Measurements from ENCODE around the gene KCP.

Gene KCP

DNA sequence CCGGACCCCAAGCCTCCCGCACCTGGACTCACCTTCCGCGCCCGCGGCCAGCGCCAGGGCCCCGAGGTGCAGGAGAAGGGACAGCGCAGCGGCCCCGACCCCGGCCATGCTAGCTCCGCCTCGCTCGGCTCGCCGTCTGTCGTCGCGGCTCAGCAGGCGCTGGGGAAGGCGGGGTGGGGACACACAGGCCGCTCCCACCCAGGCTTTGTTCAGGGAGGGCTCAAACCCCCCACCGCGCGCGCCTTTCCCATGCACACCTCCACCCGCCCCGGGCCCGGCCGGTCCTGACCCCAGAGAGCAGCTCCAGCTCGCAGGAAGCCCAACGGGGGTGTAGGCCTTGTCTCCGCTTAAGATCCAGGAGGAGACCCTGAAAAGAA lies at the start of gene KCP:
TSS of gene KCP (minus strand) at position 141 of the 377 bp plus-strand sequence. CDS start at position 108, 33 bp downstream.
- no peak for DNase-seq (ENCODE audit: extremely low spot score)
- CTCF ChIA-PET, result interaction anchor here (1.8 kb wide), 1 partner anchor 181 kb away, joined by 9 read pairs; no protein-coding TSS in a partner anchor
- TF ChIP-seq NFRKB (IDR thresholded peaks at IDR 0.05) (no peak), ELF4 (IDR thresholded peaks at IDR 0.05) (no peak), FOXK2 (IDR thresholded peaks at IDR 0.05) (no peak), ZNF384 (IDR thresholded peaks at IDR 0.05) (no peak), SUZ12 (IDR thresholded peaks at IDR 0.05) (no peak), FOXM1 (IDR thresholded peaks at IDR 0.05; ENCODE audit: borderline replicate concordance) (no peak), HDGF (IDR thresholded peaks at IDR 0.05; ENCODE audit: borderline replicate concordance) (no peak), LEF1 (IDR thresholded peaks at IDR 0.05; ENCODE audit: borderline replicate concordance) (no peak), SP1 (IDR thresholded peaks at IDR 0.05) (no peak), TARDBP (IDR thresholded peaks at IDR 0.05) (no peak), L3MBTL2 (conservative IDR thresholded peaks at IDR 0.05) (no peak), CTBP1 (IDR thresholded peaks at IDR 0.05; ENCODE audit: borderline replicate concordance) (no peak), ARNT (IDR thresholded peaks at IDR 0.05) (no peak), BHLHE40 (IDR thresholded peaks at IDR 0.05; ENCODE audit: borderline replicate concordance) (no peak)
- TF ChIP-seq, protein P1, sequence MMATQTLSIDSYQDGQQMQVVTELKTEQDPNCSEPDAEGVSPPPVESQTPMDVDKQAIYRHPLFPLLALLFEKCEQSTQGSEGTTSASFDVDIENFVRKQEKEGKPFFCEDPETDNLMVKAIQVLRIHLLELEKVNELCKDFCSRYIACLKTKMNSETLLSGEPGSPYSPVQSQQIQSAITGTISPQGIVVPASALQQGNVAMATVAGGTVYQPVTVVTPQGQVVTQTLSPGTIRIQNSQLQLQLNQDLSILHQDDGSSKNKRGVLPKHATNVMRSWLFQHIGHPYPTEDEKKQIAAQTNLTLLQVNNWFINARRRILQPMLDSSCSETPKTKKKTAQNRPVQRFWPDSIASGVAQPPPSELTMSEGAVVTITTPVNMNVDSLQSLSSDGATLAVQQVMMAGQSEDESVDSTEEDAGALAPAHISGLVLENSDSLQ (IDR thresholded peaks at IDR 0.05), result no peak
- POLR2A ChIA-PET, result no interaction called here

DNA sequence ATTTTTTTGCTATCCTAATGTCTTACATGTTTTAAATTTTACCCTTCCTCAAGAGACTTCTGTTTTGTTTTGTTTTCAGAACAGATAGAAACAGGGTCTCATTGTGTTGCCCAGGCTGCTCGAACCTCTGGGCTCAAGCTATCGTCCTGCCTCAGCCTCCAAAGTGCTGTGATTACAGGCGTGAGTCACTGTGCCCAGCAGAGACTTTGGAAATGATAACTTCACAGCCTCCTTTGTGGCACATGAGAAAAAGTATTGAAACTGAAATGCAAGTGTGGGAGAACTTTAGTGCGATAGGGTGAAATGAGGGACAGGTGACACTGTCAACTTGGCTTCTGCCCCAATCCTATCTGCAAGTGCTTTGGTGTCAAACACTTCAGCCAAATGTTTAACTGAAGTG lies 48.8 kb upstream of the KCP start:
- DNase-seq (ENCODE audit: extremely low spot score), result no peak
- TF ChIP-seq BHLHE40 (IDR thresholded peaks at IDR 0.05; ENCODE audit: borderline replicate concordance) (no peak), ZNF384 (IDR thresholded peaks at IDR 0.05) (no peak), ELF4 (IDR thresholded peaks at IDR 0.05) (no peak), FOXM1 (IDR thresholded peaks at IDR 0.05; ENCODE audit: borderline replicate concordance) (no peak), SP1 (IDR thresholded peaks at IDR 0.05) (no peak), L3MBTL2 (conservative IDR thresholded peaks at IDR 0.05) (no peak), CTBP1 (IDR thresholded peaks at IDR 0.05; ENCODE audit: borderline replicate concordance) (no peak), TARDBP (IDR thresholded peaks at IDR 0.05) (no peak), FOXK2 (IDR thresholded peaks at IDR 0.05) (no peak), HDGF (IDR thresholded peaks at IDR 0.05; ENCODE audit: borderline replicate concordance) (no peak), NFRKB (IDR thresholded peaks at IDR 0.05) (no peak), SUZ12 (IDR thresholded peaks at IDR 0.05) (no peak)
- TF ChIP-seq, protein P1 (IDR thresholded peaks at IDR 0.05), result no peak
- ChIA-PET POLR2A (no interaction called here), CTCF (interaction anchor here (0.9 kb wide), 1 partner anchor 114 kb away, joined by 7 read pairs; no protein-coding TSS in a partner anchor)

GRCh38 chr7:128955981-128956380 lies 45.5 kb upstream of the KCP start:
- DNase-seq (ENCODE audit: extremely low spot score), result no peak
- ChIA-PET CTCF (no interaction called here), POLR2A (no interaction called here)
- TF ChIP-seq LEF1 (IDR thresholded peaks at IDR 0.05; ENCODE audit: borderline replicate concordance), result no peak
- TF ChIP-seq NFRKB (IDR thresholded peaks at IDR 0.05), result no peak
- TF ChIP-seq SUZ12 (IDR thresholded peaks at IDR 0.05), result no peak
- TF ChIP-seq, protein P1 (IDR thresholded peaks at IDR 0.05), result no peak
- TF ChIP-seq FOXA1 (IDR thresholded peaks at IDR 0.05), result no peak
- no peak for TF ChIP-seq TARDBP (IDR thresholded peaks at IDR 0.05)
- TF ChIP-seq ARNT (IDR thresholded peaks at IDR 0.05), result no peak
- no peak for TF ChIP-seq BHLHE40 (IDR thresholded peaks at IDR 0.05; ENCODE audit: borderline replicate concordance)
- no peak for TF ChIP-seq L3MBTL2 (conservative IDR thresholded peaks at IDR 0.05)
- TF ChIP-seq FOXK2 (IDR thresholded peaks at IDR 0.05), result no peak
- no peak for TF ChIP-seq SP1 (IDR thresholded peaks at IDR 0.05)
- TF ChIP-seq HDGF (IDR thresholded peaks at IDR 0.05; ENCODE audit: borderline replicate concordance), result no peak
- no peak for TF ChIP-seq ELF4 (IDR thresholded peaks at IDR 0.05)
- TF ChIP-seq ZNF384 (IDR thresholded peaks at IDR 0.05), result no peak
- TF ChIP-seq FOXM1 (IDR thresholded peaks at IDR 0.05; ENCODE audit: borderline replicate concordance), result no peak
- TF ChIP-seq CTBP1 (IDR thresholded peaks at IDR 0.05; ENCODE audit: borderline replicate concordance), result no peak

DNA sequence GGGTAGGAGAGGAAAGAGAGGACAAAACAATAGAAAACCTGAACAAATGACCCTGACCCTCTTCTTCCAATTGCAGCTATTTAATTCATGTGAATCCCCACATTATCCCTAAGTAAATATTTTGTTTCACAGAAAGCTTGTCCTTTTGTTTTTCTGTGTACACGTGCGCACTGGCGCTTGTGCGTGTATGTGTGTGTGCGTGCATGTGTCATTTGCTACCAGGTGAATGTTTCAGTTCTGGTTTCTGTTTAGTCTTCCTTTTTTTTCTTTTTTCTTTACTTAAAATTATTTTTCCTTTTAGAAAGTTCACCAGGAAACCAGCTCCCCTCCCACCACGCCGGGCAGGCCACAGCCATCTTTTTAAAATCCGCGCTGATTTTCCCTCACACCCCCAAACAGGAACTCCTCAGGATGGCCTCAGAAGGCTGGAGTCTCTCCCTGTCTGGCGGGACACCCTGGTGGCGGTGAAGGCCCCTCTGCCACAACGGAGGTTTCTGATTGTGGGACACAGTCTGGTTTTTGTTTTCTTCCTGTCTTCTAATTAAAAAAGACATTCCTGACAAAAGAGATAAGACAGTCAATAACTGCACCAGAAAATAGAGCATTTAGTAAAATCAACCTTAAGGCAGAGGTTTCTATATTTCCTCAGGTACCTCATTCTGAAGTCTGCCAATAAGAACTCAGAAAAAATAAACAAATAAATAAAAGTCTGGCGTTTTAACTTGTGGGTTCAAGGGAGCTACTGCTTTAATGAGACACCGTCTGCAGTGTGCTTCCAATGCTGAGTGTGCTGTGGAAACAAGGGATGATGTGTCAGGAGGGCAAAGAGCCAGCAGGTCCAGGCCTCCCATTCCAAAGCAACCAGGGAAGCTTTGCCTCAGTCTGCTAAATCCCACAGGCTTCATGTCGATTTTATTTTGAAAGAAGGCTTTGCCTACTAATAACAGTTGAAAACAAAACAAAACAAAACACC lies 44.6 kb upstream of the KCP start:
- POLR2A ChIA-PET, result no interaction called here
- CTCF ChIA-PET, result no interaction called here
- TF ChIP-seq SUZ12 (IDR thresholded peaks at IDR 0.05) (no peak), ELF4 (IDR thresholded peaks at IDR 0.05) (no peak), SP1 (IDR thresholded peaks at IDR 0.05) (no peak)
- no peak for DNase-seq (ENCODE audit: extremely low spot score)

DNA sequence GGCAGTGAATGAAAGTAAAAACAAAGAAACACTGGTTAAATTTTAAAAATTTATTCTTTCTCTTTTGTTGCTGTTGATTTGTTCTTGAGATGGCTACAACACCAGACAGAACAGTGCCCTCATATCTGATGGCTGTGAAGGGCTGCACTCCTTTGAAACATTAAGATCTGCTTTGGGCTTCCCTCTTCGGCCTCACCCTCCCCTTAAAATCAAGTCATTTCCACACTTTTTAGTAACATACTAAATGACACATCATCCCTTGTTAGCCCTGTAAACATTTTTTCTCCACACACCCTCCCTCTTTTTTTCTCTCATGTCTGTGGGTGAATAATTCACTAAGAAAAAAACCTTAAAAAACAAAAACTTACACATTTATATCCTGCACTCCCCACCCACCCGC lies 43.6 kb upstream of the KCP start:
- POLR2A ChIA-PET, result no interaction called here
- TF ChIP-seq CTBP1 (IDR thresholded peaks at IDR 0.05; ENCODE audit: borderline replicate concordance), result no peak
- TF ChIP-seq LEF1 (IDR thresholded peaks at IDR 0.05; ENCODE audit: borderline replicate concordance), result no peak
- TF ChIP-seq FOXM1 (IDR thresholded peaks at IDR 0.05; ENCODE audit: borderline replicate concordance), result no peak
- no peak for TF ChIP-seq ARNT (IDR thresholded peaks at IDR 0.05)
- no peak for TF ChIP-seq HDGF (IDR thresholded peaks at IDR 0.05; ENCODE audit: borderline replicate concordance)
- TF ChIP-seq FOXK2 (IDR thresholded peaks at IDR 0.05), result no peak
- no peak for TF ChIP-seq SP1 (IDR thresholded peaks at IDR 0.05)
- TF ChIP-seq ZNF384 (IDR thresholded peaks at IDR 0.05), result no peak
- CTCF ChIA-PET, result interaction anchor here (1.3 kb wide), 1 partner anchor 137 kb away, joined by 7 read pairs; no protein-coding TSS in a partner anchor

GRCh38 chr7:128951296-128951695 lies 40.8 kb upstream of the KCP start:
- no peak for TF ChIP-seq L3MBTL2 (conservative IDR thresholded peaks at IDR 0.05)
- no peak for TF ChIP-seq NFRKB (IDR thresholded peaks at IDR 0.05)
- no peak for TF ChIP-seq LEF1 (IDR thresholded peaks at IDR 0.05; ENCODE audit: borderline replicate concordance)
- TF ChIP-seq FOXM1 (IDR thresholded peaks at IDR 0.05; ENCODE audit: borderline replicate concordance), result no peak
- no peak for TF ChIP-seq FOXK2 (IDR thresholded peaks at IDR 0.05)
- TF ChIP-seq HDGF (IDR thresholded peaks at IDR 0.05; ENCODE audit: borderline replicate concordance), result no peak
- TF ChIP-seq ARNT (IDR thresholded peaks at IDR 0.05), result no peak
- no peak for TF ChIP-seq ELF4 (IDR thresholded peaks at IDR 0.05)
- no peak for TF ChIP-seq TARDBP (IDR thresholded peaks at IDR 0.05)
- no peak for TF ChIP-seq FOXA1 (IDR thresholded peaks at IDR 0.05)
- DNase-seq (ENCODE audit: extremely low spot score), result no peak
- CTCF ChIA-PET, result no interaction called here
- POLR2A ChIA-PET, result no interaction called here

More for the DNA sequence above, 43.6 kb upstream of the KCP start:
- DNase-seq (ENCODE audit: extremely low spot score), result no peak
